HL-60 (cell line): ENCODE data around the gene FBXO47.

Experiments used
- DNase-seq, 2 experiments: peaks; one replicate each; pipeline ENCODE4 v3.0.0-alpha.2; 2010 to 2020; ENCODE audit warnings: low read depth in 1 of 2, low spot score in 1 of 2
- H3K27ac ChIP-seq: fragments of 250-450 bp; sonication (Bioruptor Pico); replicated peaks from 2 replicates; pipeline ENCODE4 v1.5.1; 2020; ENCODE audit warnings: mild to moderate bottlenecking, moderate library complexity
- H3K27me3 ChIP-seq: fragments of 250-450 bp; sonication (Bioruptor Pico); 2 replicates; pipeline ENCODE4 v1.5.1; 2021; ENCODE audit warnings: mild to moderate bottlenecking, moderate library complexity; ENCODE audit not compliant: insufficient read depth, poor library complexity, severe bottlenecking
- H3K4me3 ChIP-seq: replicated peaks from 2 replicates; pipeline ENCODE4 v1.5.1; 2011; ENCODE audit warnings: mild to moderate bottlenecking, control low read depth, low read length; ENCODE audit not compliant: insufficient read depth
- GABPA ChIP-seq: IDR thresholded peaks from 2 replicates; pipeline ENCODE4 v1.6.1; 2012; ENCODE audit warnings: low read depth
- POLR2AphosphoS5 ChIP-seq: IDR thresholded peaks from 2 replicates; pipeline ENCODE4 v1.6.1; 2012; ENCODE audit warnings: low read depth
- SPI1 ChIP-seq: IDR thresholded peaks from 2 replicates; pipeline ENCODE4 v1.6.1; 2012; ENCODE audit warnings: low read depth, mild to moderate bottlenecking, borderline replicate concordance
- TF ChIP-seq, protein P1 (sequence below): IDR thresholded peaks from one replicate; pipeline ENCODE4 v1.5.1; 2011; ENCODE audit warnings: low read length, control low read depth, inconsistent platforms; ENCODE audit not compliant: insufficient read depth
- TF ChIP-seq, protein P2 (sequence below): IDR thresholded peaks from 2 replicates; pipeline ENCODE4 v1.6.1; 2012; ENCODE audit warnings: low read depth; ENCODE audit not compliant: insufficient replicate concordance

The FBXO47 gene

DNA sequence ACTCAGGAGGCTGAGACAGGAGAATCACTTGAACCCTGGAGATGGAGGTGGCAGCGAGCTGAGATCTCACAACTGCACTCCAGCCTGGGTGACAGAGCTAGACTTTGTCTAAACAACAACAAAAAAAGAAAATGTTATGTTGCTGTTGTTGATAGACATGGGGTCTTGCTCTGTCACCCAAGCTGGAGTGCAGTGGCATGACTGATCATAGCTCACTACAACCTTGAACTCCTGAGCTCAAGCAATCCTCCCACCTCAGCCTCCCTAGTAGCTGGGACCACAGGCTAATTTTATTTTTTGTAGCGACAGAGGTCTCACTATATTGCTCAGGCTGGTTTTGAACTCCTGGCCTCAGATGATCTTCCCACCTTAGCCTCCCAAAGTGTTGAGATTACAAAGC is 20.0 kb downstream of the FBXO47 start:
- TF ChIP-seq POLR2AphosphoS5, result no peak
- TF ChIP-seq SPI1, result no peak
- TF ChIP-seq GABPA, result no peak
- TF ChIP-seq, protein P1, sequence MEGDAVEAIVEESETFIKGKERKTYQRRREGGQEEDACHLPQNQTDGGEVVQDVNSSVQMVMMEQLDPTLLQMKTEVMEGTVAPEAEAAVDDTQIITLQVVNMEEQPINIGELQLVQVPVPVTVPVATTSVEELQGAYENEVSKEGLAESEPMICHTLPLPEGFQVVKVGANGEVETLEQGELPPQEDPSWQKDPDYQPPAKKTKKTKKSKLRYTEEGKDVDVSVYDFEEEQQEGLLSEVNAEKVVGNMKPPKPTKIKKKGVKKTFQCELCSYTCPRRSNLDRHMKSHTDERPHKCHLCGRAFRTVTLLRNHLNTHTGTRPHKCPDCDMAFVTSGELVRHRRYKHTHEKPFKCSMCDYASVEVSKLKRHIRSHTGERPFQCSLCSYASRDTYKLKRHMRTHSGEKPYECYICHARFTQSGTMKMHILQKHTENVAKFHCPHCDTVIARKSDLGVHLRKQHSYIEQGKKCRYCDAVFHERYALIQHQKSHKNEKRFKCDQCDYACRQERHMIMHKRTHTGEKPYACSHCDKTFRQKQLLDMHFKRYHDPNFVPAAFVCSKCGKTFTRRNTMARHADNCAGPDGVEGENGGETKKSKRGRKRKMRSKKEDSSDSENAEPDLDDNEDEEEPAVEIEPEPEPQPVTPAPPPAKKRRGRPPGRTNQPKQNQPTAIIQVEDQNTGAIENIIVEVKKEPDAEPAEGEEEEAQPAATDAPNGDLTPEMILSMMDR, result no peak
- TF ChIP-seq, protein P2, sequence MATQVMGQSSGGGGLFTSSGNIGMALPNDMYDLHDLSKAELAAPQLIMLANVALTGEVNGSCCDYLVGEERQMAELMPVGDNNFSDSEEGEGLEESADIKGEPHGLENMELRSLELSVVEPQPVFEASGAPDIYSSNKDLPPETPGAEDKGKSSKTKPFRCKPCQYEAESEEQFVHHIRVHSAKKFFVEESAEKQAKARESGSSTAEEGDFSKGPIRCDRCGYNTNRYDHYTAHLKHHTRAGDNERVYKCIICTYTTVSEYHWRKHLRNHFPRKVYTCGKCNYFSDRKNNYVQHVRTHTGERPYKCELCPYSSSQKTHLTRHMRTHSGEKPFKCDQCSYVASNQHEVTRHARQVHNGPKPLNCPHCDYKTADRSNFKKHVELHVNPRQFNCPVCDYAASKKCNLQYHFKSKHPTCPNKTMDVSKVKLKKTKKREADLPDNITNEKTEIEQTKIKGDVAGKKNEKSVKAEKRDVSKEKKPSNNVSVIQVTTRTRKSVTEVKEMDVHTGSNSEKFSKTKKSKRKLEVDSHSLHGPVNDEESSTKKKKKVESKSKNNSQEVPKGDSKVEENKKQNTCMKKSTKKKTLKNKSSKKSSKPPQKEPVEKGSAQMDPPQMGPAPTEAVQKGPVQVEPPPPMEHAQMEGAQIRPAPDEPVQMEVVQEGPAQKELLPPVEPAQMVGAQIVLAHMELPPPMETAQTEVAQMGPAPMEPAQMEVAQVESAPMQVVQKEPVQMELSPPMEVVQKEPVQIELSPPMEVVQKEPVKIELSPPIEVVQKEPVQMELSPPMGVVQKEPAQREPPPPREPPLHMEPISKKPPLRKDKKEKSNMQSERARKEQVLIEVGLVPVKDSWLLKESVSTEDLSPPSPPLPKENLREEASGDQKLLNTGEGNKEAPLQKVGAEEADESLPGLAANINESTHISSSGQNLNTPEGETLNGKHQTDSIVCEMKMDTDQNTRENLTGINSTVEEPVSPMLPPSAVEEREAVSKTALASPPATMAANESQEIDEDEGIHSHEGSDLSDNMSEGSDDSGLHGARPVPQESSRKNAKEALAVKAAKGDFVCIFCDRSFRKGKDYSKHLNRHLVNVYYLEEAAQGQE, result no peak

DNA sequence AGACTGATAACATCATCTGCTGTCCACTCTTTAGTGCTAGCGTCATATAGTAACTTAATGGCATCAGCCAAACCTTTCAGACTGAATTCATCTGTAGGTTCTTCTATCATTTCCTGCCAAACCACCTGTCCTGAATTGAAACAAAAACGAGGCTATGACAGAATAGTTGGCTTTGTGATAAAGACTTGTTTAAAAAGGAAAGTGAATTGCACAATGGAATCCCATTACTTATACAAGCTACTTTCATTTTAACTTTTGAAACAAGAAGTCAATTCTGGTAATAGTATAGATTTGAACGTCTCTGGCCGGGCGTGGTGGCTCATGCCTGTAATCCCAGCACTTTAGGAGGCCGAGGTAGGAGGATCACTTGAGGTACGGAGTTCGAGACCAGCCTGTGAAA is 23.6 kb downstream of the FBXO47 start:
- Histone ChIP-seq H3K4me3 (no peak overlapping the region), H3K27me3 (no peaks in the 10 kb centered on the region), H3K27ac (no peak overlapping the region)
- TF ChIP-seq POLR2AphosphoS5 (no peak), GABPA (no peak), SPI1 (no peak)
- TF ChIP-seq, protein P1, result no peak
- TF ChIP-seq, protein P2, result no peak
- DNase-seq, result no peak

More for the DNA sequence above, 20.0 kb downstream of the FBXO47 start:
- H3K27me3 ChIP-seq, result no peaks in the 10 kb centered on the region
- no peak for DNase-seq
- H3K4me3 ChIP-seq, result no peak overlapping the region
- no peak overlapping the region for H3K27ac ChIP-seq

DNA sequence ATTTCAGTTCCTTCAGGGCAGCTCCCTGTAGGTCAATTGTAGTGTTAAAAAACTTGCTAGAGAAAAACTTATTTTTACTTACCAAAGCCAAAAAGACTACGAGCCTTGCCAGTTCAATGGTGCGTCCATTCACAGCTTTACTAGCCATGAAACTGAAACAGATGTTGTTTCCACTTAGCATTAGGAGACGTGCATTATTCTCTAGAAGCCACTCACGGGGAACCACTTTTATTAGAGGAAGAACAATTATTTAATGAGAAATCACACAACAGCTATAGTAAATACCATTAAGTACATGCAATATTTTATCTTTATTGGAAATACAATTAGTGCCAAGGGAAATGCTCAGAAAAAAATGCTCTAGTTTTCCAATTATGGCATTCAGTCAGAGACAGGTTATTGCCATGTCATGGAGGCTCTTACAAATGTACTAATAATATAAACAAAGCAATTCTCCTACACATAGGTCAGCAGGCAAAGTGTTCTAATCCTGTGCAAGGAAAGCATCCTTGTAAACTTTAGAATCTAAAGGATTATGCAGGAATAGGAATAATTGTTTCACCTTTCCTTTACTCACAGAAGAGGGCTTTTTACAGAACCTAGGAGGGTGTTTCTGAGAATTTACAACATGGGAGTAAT is 24.4 kb downstream of the FBXO47 start:
- no peaks in the 10 kb centered on the region for H3K27me3 ChIP-seq
- no peak for TF ChIP-seq GABPA
- no peak for TF ChIP-seq SPI1
- TF ChIP-seq, protein P2, result no peak
- TF ChIP-seq, protein P1, result no peak
- no peak for TF ChIP-seq POLR2AphosphoS5
- no peak overlapping the region for H3K4me3 ChIP-seq
- no peak for DNase-seq
- no peak overlapping the region for H3K27ac ChIP-seq
